A549 (cell line): ENCODE results near the gene ERO1B.

Experiments used
- CTCF ChIP-seq: fragments of >200 bp; sonication (Bioruptor Twin); formaldehyde crosslinking; IDR thresholded peaks from 3 replicates; pipeline ENCODE4 v1.5.1; 2016
- EP300 ChIP-seq, 2 experiments: fragments of >200 bp; sonication (Bioruptor Twin); formaldehyde crosslinking; IDR thresholded peaks; 2 replicates in 1 of 2; 3 replicates in 1 of 2; pipeline ENCODE4 v1.6.1; 2016 to 2017
- KDM1A ChIP-seq: fragments of 200-600 bp; sonication (generic); IDR thresholded peaks from 2 replicates; pipeline ENCODE4 v1.6.1; 2016; ENCODE audit warnings: low read depth, mild to moderate bottlenecking
- MAX ChIP-seq: IDR thresholded peaks from 2 replicates; pipeline ENCODE4 v1.6.1; 2012
- MAZ ChIP-seq: fragments of 150-350 bp; IDR thresholded peaks from 2 replicates; pipeline ENCODE4 v1.6.1; 2014; ENCODE audit warnings: antibody characterized with exemption, low read depth, low read length, borderline replicate concordance
- POLR2A ChIP-seq: IDR thresholded peaks from 2 replicates; pipeline ENCODE4 v1.6.1; 2012; ENCODE audit warnings: mild to moderate bottlenecking, low read length
- RFX5 ChIP-seq: fragments of 450-650 bp; IDR thresholded peaks from 2 replicates; pipeline ENCODE4 v1.7.1; 2014; ENCODE audit warnings: antibody characterized with exemption, mild to moderate bottlenecking, moderate library complexity
- RNF2 ChIP-seq: fragments of 200-600 bp; sonication (generic); IDR thresholded peaks from 2 replicates; pipeline ENCODE4 v1.6.1; 2016; ENCODE audit warnings: low read depth, mild to moderate bottlenecking, antibody characterized with exemption, moderate library complexity, borderline replicate concordance
- SREBF2 ChIP-seq: fragments of 450-650 bp; IDR thresholded peaks from 2 replicates; pipeline ENCODE4 v1.6.1; 2014; ENCODE audit warnings: mild to moderate bottlenecking, moderate library complexity
- USF2 ChIP-seq: fragments of 450-650 bp; IDR thresholded peaks from 2 replicates; pipeline ENCODE4 v1.6.1; 2014; ENCODE audit warnings: antibody characterized with exemption

GRCh38 chr1:236326432-236326831 is 44.7 kb upstream of the ERO1B start:
- TF ChIP-seq POLR2A: no peak
- no peak for TF ChIP-seq CTCF
- TF ChIP-seq MAZ: no peak
- TF ChIP-seq EP300 (IDR thresholded peaks at IDR 0.05): no peak
- TF ChIP-seq RNF2: no peak
- TF ChIP-seq SREBF2: no peak
- TF ChIP-seq RFX5: no peak
- TF ChIP-seq KDM1A: no peak
- TF ChIP-seq USF2: no peak
- no peak for TF ChIP-seq MAX
